GM10266 (cell line): ENCODE results near the gene GABBR2.
A peak's percentile ranks its signal among the peaks of the same experiment; 100 is the strongest.

Source experiments
- DNase-seq: peaks from one replicate; pipeline ENCODE4 v3.0.0; 2012; ENCODE audit errors: extremely low spot score
- TF ChIP-seq, protein P1 (sequence below): IDR thresholded peaks from 2 replicates; pipeline ENCODE4 v1.5.1; 2012; ENCODE audit warnings: mild to moderate bottlenecking, low read depth; ENCODE audit not compliant: control insufficient read depth, insufficient read depth; ENCODE audit errors: missing control alignments

Gene GABBR2

GRCh38 chr9:98263482-98264357 is 445.0 kb downstream of the GABBR2 start:
- DNase-seq, result peak; percentile 72
- TF ChIP-seq, protein P1, sequence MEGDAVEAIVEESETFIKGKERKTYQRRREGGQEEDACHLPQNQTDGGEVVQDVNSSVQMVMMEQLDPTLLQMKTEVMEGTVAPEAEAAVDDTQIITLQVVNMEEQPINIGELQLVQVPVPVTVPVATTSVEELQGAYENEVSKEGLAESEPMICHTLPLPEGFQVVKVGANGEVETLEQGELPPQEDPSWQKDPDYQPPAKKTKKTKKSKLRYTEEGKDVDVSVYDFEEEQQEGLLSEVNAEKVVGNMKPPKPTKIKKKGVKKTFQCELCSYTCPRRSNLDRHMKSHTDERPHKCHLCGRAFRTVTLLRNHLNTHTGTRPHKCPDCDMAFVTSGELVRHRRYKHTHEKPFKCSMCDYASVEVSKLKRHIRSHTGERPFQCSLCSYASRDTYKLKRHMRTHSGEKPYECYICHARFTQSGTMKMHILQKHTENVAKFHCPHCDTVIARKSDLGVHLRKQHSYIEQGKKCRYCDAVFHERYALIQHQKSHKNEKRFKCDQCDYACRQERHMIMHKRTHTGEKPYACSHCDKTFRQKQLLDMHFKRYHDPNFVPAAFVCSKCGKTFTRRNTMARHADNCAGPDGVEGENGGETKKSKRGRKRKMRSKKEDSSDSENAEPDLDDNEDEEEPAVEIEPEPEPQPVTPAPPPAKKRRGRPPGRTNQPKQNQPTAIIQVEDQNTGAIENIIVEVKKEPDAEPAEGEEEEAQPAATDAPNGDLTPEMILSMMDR, result peak; percentile 96

- no peak for DNase-seq
- TF ChIP-seq, protein P1, result no peak
These were observed 445.7 kb downstream of the GABBR2 start for GRCh38 chr9:98263080-98263479.

- no peak for DNase-seq
- TF ChIP-seq, protein P1, result no peak
These were observed 446.7 kb downstream of the GABBR2 start for GRCh38 chr9:98262056-98262455.

- no peak for DNase-seq
- TF ChIP-seq, protein P1, result no peak
These were observed 448.1 kb downstream of the GABBR2 start for GRCh38 chr9:98260635-98261034.

- TF ChIP-seq, protein P1, result no peak
- no peak for DNase-seq
These were observed 448.9 kb downstream of the GABBR2 start for GRCh38 chr9:98259791-98260190.

GRCh38 chr9:98256756-98257155 is 452.0 kb downstream of the GABBR2 start:
- TF ChIP-seq, protein P1, result no peak

DNA sequence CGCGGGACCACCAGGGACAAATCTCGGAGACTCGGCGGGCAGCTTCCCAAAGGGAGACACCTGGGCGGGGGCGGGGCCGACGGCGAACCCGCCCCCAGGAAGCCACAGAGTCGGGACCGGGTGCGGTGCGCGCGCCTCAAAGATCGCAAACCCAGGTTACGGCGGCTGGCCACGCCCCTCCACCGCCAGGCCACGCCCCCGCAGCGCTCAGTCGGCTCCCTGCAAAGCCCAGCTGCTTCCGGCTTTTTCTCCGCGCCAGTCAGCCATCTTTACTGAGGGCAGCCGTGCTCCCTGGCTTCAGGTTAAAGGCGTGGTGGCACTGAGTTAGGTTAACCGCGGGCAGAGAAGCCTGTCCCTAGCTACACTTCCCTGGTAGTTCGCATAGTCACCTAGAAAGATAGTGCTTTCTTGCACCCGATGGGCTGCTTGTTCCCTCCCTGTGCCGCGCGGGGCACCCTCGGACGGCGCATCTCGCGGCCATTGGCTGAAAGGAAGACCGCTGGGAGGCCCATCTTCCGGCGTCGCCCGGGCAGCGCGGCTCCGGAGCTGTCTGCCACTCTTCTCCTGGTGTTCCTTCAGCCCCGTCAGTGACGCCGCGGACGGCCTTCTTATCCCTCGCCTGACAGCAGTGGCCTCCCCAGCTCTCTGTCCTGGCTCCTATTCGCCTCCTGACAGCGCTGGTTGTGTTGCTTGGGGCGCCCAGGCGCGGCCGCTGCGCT is 453.0 kb downstream of the GABBR2 start, which contains the start of gene TBC1D2:
TBC1D2 (minus strand) TSS at position 72 of the 719 bp plus-strand sequence. CDS start 108 bp downstream, outside the sequence.
- TF ChIP-seq, protein P1, result peak; percentile 12
- DNase-seq, result peak; percentile 94

More at GRCh38 chr9:98256756-98257155, 452.0 kb downstream of the GABBR2 start:
- DNase-seq, result no peak
